GM21423 (cell line): ENCODE measurements around the gene CYFIP1.

Experiments
- ATAC-seq: cut with Tn5 transposase; IDR thresholded peaks from one replicate; pipeline ENCODE4 v1.9.1; 2021; ENCODE audit warnings: mild to moderate bottlenecking, moderate library complexity; ENCODE audit not compliant: unreplicated experiment

CYFIP1 gene

DNA sequence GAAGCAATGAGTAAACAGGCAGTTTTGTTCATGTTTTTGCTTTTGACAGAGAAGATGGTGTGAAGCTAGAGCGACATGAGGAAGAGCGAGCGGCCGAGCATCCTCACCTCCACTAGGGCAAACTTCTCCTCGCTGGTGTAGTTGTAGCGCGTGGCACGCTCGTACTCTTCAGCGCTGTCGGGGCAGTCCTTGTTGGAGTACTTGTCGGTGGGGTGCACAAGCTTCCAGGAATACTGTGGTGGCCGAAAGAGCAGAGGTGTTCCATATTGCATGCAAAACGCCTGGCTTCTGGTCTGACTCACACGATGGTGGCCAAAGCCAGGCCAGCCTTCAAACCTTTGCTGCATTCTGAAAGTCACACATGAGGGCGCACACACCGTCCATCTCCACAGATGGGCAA lies 54.3 kb downstream of the CYFIP1 start:
- ATAC-seq: no peak

DNA sequence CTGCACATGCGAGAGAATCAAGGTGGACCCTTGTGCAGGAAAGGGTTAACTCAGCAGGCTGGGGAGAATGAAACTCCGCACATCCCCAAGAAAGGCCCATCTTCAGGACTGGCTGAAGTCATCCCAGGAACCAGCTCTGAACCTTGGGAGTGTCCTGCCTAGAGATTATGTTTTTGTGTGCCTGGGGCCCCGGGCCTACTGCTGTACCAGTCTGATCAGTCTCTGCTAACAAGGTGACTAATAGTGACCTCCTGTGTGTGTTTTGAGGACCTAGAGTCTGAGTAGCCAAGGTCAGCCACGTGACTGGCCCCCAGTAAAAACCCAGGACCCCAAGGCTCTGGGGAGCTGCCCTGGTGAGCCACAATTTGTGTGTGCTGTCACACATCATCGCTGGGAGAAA lies 58.2 kb downstream of the CYFIP1 start:
- no peak for ATAC-seq

DNA sequence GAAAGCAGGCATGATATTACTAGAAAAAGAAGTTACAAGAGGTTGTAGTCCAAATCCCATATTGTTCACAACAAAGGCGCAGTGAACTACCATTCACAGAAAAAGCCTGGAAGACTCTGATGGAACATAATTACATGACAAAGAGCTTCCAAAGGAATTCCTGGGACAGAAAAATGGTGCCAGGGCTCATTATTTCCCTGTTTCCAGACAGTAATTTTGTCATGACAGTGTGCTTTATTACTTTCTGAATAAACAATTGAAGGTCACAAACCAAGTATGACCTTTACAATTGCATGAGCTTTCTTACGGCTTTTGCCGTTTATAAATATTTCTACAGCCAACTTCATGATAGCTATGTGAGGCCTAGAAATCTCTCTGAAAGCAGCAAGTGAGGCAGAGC lies 61.0 kb downstream of the CYFIP1 start:
- no peak for ATAC-seq

DNA sequence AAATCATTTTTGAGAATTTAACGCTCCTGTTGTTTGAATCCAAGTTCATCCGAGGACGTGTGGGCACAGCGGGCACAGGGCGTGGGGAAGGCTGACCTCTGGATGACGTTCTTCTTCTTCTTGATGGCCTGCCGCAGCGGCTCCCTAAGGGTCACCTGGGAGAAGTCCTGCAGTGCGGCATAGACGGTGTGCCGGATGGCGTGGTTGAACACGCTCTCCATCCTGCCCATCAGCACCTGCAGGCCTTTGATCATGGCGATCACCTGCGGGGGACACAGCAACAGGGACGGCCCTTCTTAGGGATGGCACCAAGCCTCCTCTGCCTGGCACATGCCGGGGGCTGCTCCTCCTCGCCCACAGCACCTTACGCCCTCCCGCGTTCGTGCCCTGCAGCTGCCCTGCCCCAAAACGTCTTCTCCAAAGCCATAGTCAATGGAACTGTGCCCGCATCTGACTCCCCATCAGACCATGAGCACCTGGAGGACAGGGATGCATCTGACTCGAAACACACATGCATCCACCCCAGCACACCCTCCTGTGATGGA lies 61.5 kb downstream of the CYFIP1 start:
- no peak for ATAC-seq

DNA sequence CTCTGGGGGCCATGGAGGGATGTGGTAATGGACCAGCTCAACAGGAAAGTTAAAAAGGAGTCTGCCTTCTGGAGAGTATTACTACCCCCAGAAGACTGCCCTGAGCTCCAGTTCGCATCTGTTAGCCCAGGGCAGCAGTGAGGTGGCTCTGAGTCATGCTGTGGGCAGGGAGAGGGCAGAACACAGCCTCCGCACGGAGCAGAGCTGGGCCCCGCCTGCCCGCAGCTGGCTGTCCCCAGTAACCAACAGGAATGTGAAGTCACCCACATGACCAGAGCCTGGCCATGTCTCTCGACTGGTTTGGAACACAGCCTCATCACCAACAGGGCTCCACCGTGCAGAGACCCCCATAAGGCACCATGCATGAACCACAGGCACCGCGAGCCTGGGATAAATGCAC lies 62.1 kb downstream of the CYFIP1 start:
- no peak for ATAC-seq

DNA sequence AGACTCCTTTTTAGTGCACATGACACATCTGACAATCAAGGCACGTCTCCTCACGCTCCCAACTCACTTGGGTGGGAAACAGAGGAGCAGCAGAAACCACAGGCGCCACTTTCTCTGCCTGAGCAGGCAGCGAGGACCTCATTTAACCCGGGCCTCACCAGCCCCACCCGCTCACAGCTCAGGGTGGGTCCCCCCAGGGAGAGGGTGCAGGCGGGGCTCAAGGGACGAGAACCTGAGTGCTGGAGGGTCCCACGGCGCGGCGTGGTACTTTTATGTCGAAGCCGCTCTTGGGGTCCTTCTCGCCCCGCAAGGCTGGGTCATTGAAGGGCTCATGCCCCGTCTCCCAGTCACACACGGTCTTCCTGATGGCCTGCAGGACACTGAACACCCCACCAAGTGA lies 62.6 kb downstream of the CYFIP1 start:
- ATAC-seq: no peak

DNA sequence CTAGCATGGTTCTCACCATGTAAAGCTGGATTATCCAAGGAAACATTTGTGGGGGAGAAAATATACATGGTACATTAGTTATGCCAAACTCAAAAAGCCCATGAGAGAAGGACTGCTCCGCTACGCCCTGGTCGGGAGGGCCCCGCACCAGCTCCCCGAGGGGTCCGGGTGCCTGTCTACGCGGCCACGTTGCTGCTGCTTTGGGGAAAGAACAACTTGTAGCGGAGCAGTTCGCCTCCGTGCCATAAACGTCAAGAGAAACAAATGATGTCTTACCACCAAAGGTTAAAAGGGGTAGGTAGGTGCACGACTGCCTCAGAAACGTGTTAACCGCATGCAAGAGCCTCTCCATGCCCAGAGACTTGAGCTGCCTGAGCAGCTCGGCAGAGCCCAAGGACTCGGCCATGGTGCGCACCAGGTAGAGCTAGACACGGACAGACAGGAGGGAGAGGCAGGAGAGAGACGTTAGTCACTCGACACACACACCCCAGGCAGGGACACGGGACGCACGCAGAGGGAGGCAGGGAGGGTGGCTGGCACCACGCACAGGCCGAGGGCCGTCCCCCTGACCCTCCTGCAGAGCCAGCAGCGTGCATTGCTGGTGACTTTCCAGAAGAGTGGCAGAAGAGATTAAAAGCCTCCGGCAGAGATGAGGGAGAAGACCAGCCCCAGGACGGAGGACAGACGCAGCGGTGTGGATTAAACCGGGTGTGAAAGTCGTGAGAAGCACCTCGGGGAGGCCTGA lies 63.4 kb downstream of the CYFIP1 start:
- no peak for ATAC-seq

DNA sequence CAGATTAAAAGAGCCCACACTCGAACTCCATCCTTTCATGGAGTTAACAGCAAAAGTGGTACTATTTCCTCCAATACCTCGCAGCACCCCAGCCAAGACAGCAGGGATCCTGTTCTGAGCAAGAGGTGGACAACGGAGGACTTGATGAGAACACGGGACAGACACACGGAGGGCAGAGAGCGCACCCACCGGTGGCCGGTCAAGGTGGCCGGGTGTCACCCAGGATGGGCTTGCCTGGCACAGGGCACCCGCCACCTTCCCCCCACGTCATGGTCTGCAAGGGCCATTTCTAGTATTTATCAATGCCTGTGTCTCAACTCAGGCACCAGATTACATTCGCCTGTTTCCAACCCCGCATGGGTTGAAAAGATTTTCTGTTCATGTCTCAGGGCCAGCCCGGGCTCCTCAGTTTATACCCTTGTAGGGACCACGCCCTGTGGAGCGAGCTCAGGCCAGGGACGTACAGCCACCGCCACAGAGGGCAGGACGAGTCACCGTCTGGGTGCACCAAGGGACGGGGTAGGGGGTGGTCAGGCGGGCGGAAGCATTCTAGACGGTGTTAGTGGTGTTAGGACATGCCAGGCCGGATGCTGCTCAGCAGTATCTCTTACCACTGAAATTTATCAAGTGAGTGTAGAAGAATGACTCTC lies 64.2 kb downstream of the CYFIP1 start:
- no peak for ATAC-seq

DNA sequence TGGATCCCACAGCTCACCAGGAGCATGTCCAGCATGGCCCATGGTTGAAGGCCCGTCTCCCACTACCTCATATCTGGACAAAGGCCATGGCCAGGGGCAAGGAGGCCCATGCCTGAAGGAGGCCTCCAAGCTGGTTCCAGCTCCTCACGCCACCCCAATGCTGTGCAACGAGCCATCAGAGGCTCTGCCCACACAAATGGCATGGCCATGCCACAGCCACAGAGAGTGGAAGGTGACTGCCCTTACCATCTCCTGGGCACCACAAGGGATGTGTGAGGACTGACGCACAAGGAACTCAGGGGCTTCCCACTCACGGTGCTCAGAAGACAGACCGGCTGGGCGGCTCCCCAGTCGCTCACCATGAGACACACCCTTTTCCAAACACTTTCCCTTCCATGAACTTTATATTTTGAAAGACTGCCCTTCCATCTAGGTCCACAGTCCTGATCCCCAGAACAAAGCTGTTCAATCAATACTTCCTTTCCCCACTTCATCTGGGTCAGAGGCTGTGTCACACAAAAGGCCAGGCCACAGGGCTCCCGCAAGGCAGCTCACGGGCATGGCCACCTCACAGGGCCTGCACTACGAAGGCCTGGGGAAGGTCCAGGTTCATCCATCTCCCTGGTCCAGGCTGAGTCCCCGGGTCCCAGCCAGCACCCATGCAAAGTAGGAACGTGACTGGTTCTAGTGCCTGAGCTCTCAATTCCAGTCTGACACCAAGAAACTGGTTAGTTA lies 66.4 kb downstream of the CYFIP1 start:
- ATAC-seq: no peak

DNA sequence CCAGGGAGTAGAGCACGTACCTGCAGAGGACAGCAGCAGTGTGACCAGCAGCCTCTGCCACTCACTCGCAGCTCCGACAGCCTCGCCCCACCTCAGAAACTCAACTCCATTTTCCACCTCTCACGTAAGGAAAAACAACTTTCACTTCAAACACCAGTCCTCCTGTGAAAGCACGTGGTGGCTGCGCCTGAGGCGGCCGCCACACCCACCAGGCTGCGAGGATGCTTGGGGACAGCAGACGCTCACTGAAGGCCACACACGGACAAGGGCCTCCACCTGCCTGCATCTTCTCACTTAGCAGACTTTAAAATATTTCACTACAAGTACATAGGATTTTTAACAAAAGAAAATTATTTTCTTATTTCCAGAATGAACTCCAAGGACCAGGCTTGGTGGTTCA lies 67.9 kb downstream of the CYFIP1 start:
- no peak for ATAC-seq

DNA sequence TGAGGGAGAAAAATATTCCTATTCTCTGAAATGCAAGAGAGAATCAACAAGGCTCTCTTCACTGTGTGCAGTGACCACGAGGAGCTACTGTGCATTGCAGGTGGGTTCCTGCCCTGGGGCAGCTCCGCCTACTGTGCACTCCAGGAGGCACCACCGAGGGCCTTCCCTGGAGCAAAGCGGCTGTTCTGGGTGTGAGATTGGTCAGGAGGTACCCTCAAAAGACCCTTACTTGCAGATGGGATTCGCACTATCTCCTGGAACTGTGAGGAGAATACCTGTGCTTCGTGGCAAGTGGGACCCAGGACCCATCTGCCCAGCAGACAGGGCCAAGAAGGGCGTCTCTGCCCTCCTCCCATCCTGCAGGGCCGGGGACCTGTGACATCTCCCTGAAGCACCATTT lies 68.9 kb downstream of the CYFIP1 start:
- no peak for ATAC-seq

DNA sequence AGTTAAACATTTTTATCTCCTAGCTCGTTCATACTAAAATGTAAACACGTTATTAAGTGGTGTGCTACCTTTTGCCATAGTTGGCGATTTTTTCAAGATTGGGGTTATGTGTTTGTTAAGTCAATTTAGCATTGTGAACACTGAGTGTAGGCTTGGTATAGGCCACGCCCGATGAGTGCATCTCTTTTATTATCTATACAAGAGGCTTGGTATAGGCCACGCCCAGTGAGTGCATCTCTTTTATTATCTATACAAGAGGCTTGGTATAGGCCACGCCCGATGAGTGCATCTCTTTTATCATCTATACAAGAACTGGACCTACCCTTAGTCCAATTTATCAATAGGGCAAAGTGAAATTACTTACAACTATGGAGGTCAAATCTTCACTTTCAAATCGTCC lies 71.3 kb downstream of the CYFIP1 start:
- no peak for ATAC-seq

DNA sequence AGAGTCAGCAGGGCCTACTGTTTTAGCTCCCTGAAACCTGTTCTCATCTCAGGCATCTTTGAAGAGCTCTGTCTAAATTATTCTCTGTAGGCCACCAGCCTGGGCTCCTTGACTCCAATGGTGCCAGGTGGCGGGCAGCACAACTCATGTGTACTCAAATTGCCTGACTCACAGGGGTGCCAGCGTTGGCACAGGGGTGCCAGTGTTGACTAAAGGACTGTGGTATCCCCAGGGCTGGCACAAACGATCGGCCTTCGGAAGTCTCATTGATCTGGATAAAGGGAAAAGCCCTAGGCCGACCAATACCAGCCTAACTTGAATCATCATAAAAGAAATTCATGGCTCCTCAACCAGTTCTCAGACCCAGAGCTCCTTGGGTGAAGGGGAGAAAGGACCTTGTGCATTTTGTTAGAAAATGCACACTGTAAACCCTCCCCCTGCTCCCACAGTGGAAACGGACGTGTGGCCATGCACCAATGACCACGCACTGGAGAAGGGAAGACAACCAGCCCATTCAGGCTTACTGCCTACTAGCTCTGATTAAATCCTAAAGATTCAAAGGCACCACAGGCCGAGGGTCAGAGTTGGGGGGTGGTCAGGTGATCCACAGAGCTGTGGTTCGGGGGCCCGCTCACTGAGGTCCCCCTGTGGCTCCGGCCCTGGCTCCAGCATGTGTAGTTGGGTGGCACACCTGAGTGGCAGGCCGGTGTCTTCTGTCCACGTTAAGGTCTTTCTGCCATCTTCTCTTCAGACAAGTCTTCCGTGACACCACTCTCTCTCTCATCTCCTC lies 72.8 kb downstream of the CYFIP1 start:
- ATAC-seq: no peak

DNA sequence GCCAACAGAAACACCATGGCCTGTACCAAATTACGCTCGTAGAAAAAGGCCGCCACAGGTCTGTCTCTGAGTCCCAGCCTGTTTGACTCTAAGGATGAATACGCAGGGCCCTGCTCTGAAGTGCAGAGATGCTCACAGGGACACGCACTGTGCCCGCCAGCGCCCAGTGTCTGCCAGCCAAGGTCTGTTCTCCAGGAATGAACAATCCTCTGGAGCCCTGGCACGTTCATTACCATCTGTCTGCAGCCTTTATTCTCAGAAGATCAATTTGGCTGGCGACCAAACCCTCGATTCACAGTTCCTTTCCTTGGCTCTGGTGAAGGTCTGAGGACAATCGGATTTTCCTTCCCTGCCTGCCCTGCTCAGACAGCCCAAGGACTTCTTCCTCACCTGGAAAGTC lies 75.4 kb downstream of the CYFIP1 start:
- ATAC-seq: no peak

DNA sequence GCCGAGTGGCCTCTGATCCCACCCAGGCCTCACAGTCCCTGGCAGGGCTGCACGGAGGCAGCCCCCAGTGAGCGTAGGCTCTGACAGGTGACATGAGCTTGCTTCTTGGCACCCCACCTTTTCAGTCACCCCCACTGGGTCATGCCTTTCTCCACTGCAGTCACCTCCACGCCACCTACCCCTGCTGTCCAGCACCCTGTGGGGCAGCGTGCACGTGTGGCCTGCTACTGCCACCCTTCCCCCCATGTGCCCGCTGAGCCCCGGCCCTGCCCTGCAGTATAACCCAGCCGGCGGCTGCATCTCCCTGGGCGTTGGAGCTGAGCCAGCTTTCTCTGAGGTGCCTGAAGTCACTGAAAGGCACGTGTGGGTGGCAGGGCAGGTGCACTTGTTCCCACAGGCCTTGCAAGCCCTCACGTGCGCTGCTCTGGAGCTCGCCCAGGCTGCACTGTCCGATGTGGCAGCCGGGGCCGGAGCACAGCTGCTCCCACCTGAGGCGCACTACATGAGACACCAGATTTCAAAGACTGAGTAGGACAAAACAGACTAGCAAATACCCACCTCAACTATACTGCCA lies 76.1 kb downstream of the CYFIP1 start:
- no peak for ATAC-seq

DNA sequence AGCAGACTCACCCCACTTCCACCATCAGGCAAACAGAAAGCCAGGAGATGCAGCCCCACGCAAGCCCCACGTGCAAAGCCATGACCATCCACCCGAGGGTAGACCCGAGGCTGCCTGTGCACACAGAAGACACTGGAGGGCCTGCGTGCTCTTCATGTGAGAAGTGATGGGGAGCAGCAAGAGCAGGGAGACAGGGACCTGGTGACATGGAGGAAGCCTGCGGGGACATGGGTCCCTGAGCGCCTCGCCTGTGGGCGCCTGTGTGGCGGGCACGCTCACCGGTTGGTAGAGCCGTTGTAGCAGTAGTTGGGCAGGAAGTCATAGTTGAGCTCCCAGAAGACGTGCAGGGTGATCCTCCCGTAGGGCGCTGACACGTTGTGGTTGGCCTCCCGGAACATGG lies 76.7 kb downstream of the CYFIP1 start:
- ATAC-seq: no peak

DNA sequence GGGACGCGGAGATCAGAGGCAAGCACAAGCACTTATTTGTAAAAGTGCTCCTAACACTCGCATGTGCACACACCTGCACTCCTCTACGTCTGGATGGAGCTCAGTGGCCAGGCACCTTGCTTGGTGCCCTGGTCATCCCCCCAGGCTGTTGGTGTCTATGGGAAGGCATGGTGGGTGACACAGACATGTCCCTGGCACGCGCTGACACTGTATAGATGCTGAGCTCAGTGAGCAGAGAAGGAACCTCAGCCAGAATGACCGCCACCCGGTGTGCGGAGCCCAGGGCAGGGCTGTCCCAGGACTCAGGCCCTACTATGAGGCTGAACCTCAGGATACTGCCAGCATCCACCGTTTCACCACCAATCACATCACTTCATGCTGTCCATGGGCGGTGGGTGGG lies 77.2 kb downstream of the CYFIP1 start:
- no peak for ATAC-seq

DNA sequence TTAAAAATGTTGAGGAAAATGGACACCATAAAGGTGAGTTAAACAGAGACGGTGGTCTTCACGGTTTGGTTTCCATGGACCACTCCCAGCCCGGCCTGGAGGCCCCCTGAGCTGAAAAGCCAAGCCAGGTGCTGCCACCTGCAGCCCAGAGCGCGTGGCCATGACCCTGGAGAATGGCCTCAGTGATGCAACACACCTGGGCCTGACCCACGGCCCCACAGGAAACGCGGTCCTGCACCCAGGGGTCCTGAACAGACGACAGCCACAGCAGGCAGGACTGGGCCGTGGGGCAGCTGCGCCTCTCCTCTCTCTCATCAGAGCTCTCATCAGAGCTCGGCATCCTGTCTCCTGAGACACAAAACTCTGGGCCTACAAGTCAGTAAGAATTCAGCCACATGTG lies 77.6 kb downstream of the CYFIP1 start:
- no peak for ATAC-seq

DNA sequence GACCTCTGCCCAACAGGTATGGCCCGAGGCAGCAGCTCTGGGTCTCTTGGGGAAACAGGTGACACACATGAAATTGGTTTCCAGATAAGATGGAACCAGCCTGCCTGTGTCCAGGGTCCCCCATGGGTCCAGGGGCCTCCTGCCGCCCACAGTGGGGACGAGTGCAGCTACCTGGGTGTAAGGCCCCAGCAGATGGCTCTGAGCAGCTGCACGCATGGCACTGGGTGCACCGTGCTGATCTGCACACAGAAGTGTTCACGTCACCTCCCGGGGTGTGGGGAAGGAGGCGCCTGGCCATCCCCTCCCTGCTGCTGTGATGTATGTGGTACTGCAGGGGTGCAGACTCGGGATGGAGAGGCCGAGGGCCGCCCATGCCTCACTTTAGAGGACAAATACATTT lies 78.1 kb downstream of the CYFIP1 start:
- ATAC-seq: no peak

DNA sequence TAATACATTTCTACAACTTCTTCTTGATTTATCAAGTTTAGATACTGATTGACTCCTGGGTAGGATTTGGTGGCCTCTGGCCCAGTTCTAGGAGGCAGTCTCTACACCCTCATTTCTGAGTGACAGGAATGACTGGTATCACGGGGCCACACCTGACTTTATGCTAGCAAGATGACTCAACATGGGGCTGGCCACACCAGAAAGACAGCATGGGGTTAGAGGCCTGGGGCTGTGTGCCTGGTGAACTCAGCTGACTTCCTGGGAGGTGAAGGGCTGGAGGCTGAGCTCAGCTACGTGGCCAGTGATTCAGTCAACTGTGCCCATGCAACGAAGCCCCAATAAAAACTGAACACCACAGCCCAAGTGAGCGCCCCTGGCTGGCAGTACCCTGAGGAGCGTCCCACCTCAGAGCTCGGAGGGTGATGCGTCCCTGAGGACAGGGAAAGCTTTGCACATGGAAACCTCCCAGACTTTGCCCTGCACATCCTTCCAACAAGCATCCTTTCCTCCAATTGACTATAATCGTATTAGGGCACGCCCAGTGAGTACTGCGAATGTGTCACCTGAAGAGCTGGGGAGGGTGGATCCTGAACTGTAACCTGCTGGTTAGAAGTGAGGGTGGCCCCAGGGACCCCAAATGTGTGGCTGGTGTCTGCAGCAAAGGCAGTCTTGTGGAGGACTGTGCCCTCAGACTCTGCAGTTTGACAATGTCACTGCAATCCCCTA lies 84.5 kb downstream of the CYFIP1 start:
- ATAC-seq: peak; percentile 73
